Endodermal cell (in vitro differentiated cells): ENCODE measurements around the gene PDE6D. TPM values are rescaled to one million over a fixed set of nuclear protein-coding genes. Genes with fewer than 3 reads are reported as not detected.
A peak's percentile ranks its signal among the peaks of the same experiment; 100 is the strongest.
"Not testable (repeated sequence)": the region's sequence is repeated elsewhere in the genome, so short reads cannot be mapped to it uniquely, and the experiment has no call there.

ENCODE experiments used
- DNase-seq: peaks from one replicate; pipeline ENCODE4 v3.0.0-alpha.2; 2017
- H3K27ac ChIP-seq: 2 replicates; pipeline ENCODE4 v1.5.1; 2013; ENCODE audit warnings: mild to moderate bottlenecking, low read depth, low read length, moderate library complexity
- H3K27me3 ChIP-seq: 2 replicates; pipeline ENCODE4 v1.6.1; 2013; ENCODE audit warnings: mild to moderate bottlenecking, low read length, moderate library complexity; ENCODE audit not compliant: insufficient read depth, control insufficient read depth, poor library complexity, severe bottlenecking
- H3K36me3 ChIP-seq: 2 replicates; pipeline ENCODE4 v1.7.0; 2013; ENCODE audit warnings: mild to moderate bottlenecking, low read length, moderate library complexity; ENCODE audit not compliant: control insufficient read depth, insufficient read depth
- H3K4me1 ChIP-seq: one replicate; pipeline ENCODE4 v1.7.0; 2013; ENCODE audit warnings: low read length; ENCODE audit not compliant: control insufficient read depth, insufficient read depth
- H3K4me3 ChIP-seq: 2 replicates; pipeline ENCODE4 v1.5.1; 2013; ENCODE audit warnings: mild to moderate bottlenecking, low read length, moderate library complexity
- H3K9ac ChIP-seq: 2 replicates; pipeline ENCODE4 v1.6.1; 2013; ENCODE audit warnings: mild to moderate bottlenecking, low read length, moderate library complexity; ENCODE audit not compliant: poor library complexity, severe bottlenecking; ENCODE audit errors: extremely low read depth
- H3K9me3 ChIP-seq: 2 replicates; pipeline ENCODE4 v1.6.1; 2013; ENCODE audit warnings: mild to moderate bottlenecking, low read length, moderate library complexity; ENCODE audit not compliant: control insufficient read depth
- H3K27ac Mint-ChIP-seq: 2 replicates; pipeline ENCODE4 v1.8.0; 2020; ENCODE audit warnings: mixed read lengths
- H3K27me3 Mint-ChIP-seq: 2 replicates; pipeline ENCODE4 v1.8.0; 2021; ENCODE audit warnings: mild to moderate bottlenecking, mixed read lengths; ENCODE audit not compliant: insufficient read depth
- H3K36me3 Mint-ChIP-seq: 2 replicates; pipeline ENCODE4 v1.8.0; 2020; ENCODE audit warnings: low read depth, mixed read lengths
- H3K4me1 Mint-ChIP-seq: 2 replicates; pipeline ENCODE4 v1.8.0; 2020; ENCODE audit warnings: mixed read lengths
- H3K4me3 Mint-ChIP-seq: 2 replicates; pipeline ENCODE4 v1.8.0; 2020; ENCODE audit warnings: mild to moderate bottlenecking, moderate library complexity, mixed read lengths
- H3K9me3 Mint-ChIP-seq: 2 replicates; pipeline ENCODE4 v1.8.0; 2020; ENCODE audit warnings: mild to moderate bottlenecking, mixed read lengths
- CTCF ChIP-seq: fragments of 200-600 bp; sonication (generic); conservative IDR thresholded peaks from 2 replicates; pipeline ENCODE4 v1.5.0; 2021; ENCODE audit warnings: antibody characterized with exemption, mild to moderate bottlenecking
- WGBS, 2 experiments: methylation state at CpG; one replicate each; pipeline versions ENCODE4 v1.1.5 to v1.1.7; 2013; ENCODE audit warnings: missing lambda C conversion rate in 2 of 2, mixed read lengths in 1 of 2; ENCODE audit not compliant: insufficient coverage in 1 of 2, insufficient read length in 1 of 2; 5-methylcytosine and 5-hydroxymethylcytosine counted together
- total RNA-seq, 2 donors: library from RNA; stranded (reverse); fragmentation: NEBNext Ultra II Directional in 1 of 2; extraction: Animal tissue kit (Norgen Biotek cat#: 25700) in 1 of 2; gene quantifications; 2 replicates in 1 of 2; 3 replicates in 1 of 2; pipeline ENCODE4 v1.2.1, GENCODE V29; 2021

PDE6D gene
- total RNA-seq, 2 donors from 2014 or later = 24.7 to 25.5 TPM

GRCh38 chr2:231713730-231714638, 67.1 kb downstream of the PDE6D start:
- Mint-ChIP-seq H3K9me3 (no peaks in the 10 kb centered on the region), H3K27me3 (no peaks in the 10 kb centered on the region), H3K36me3 (peaks cover 35% of the 10 kb centered on the region), H3K4me3 (peak overlapping the region; percentile 42), H3K27ac (peak overlapping the region; percentile 91), H3K4me1 (peaks cover 20% of the 10 kb centered on the region)
- Histone ChIP-seq H3K27me3 (no peaks in the 10 kb centered on the region), H3K4me3 (no peak overlapping the region), H3K9me3 (no peaks in the 10 kb centered on the region), H3K9ac (no peak overlapping the region), H3K27ac (peak overlapping the region; percentile 78), H3K36me3 (peaks cover 38% of the 10 kb centered on the region), H3K4me1 (no peaks in the 10 kb centered on the region)
- TF ChIP-seq CTCF = peak; percentile 98
- WGBS, 2 experiments = 47 to 53% methylated on average over 12 to 15 of the region's 15 CpGs
- peak; percentile 98 for DNase-seq

GRCh38 chr2:231713406-231713729, 67.7 kb downstream of the PDE6D start:
- Histone ChIP-seq H3K36me3 (peaks cover 38% of the 10 kb centered on the region), H3K27ac (peak overlapping the region; percentile 78)
- not testable (repeated sequence) for H3K9ac ChIP-seq, H3K27me3 Mint-ChIP-seq, H3K9me3 Mint-ChIP-seq, H3K9me3 ChIP-seq, H3K4me1 ChIP-seq, H3K4me3 ChIP-seq, H3K27me3 ChIP-seq, DNase-seq
- Mint-ChIP-seq H3K4me3 (peak overlapping the region; percentile 42), H3K27ac (peak overlapping the region; percentile 91), H3K36me3 (peaks cover 36% of the 10 kb centered on the region), H3K4me1 (peaks cover 20% of the 10 kb centered on the region)

- not testable (repeated sequence) for DNase-seq, H3K9me3 Mint-ChIP-seq, H3K27me3 Mint-ChIP-seq, H3K27me3 ChIP-seq, H3K9me3 ChIP-seq, H3K4me1 ChIP-seq
- Mint-ChIP-seq H3K36me3 (peaks cover 37% of the 10 kb centered on the region), H3K27ac (peak overlapping the region; percentile 92), H3K4me3 (peak overlapping the region; percentile 97), H3K4me1 (peaks cover 20% of the 10 kb centered on the region)
- H3K36me3 ChIP-seq = peaks cover 38% of the 10 kb centered on the region
- H3K27ac ChIP-seq = peak overlapping the region; percentile 19
- peak overlapping the region; percentile 0 for H3K9ac ChIP-seq
- peak overlapping the region; percentile 95 for H3K4me3 ChIP-seq
- WGBS, 2 experiments = 94 to 100% methylated on average over 2 to 9 of the region's 18 CpGs
Measured at GRCh38 chr2:231712451-231713021, 68.5 kb downstream of the PDE6D start.

- peaks cover 35% of the 10 kb centered on the region for H3K36me3 Mint-ChIP-seq
- Histone ChIP-seq H3K27me3 (no peaks in the 10 kb centered on the region), H3K36me3 (peaks cover 38% of the 10 kb centered on the region), H3K27ac (peak overlapping the region; percentile 72), H3K9ac (peak overlapping the region; percentile 99), H3K4me1 (no peaks in the 10 kb centered on the region), H3K9me3 (no peaks in the 10 kb centered on the region), H3K4me3 (peak overlapping the region; percentile 95)
- TF ChIP-seq CTCF = no peak
- H3K27me3 Mint-ChIP-seq = no peaks in the 10 kb centered on the region
- peaks cover 20% of the 10 kb centered on the region for H3K4me1 Mint-ChIP-seq
- no peak for DNase-seq
- 71 to 72% methylated on average over 6 to 9 of the region's 9 CpGs for WGBS, 2 experiments
- H3K9me3 Mint-ChIP-seq = peaks cover 1% of the 10 kb centered on the region
- H3K27ac Mint-ChIP-seq = peak overlapping the region; percentile 92
- peak overlapping the region; percentile 97 for H3K4me3 Mint-ChIP-seq
Measured at GRCh38 chr2:231711677-231712450, 69.2 kb downstream of the PDE6D start.
